ENCODE results near the gene DIPK1B.
A peak's percentile ranks its signal among the peaks of the same experiment; 100 is the strongest.
"Not testable (repeated sequence)": the region's sequence is repeated elsewhere in the genome, so short reads cannot be mapped to it uniquely, and the experiment has no call there.

DIPK1B gene

DNA sequence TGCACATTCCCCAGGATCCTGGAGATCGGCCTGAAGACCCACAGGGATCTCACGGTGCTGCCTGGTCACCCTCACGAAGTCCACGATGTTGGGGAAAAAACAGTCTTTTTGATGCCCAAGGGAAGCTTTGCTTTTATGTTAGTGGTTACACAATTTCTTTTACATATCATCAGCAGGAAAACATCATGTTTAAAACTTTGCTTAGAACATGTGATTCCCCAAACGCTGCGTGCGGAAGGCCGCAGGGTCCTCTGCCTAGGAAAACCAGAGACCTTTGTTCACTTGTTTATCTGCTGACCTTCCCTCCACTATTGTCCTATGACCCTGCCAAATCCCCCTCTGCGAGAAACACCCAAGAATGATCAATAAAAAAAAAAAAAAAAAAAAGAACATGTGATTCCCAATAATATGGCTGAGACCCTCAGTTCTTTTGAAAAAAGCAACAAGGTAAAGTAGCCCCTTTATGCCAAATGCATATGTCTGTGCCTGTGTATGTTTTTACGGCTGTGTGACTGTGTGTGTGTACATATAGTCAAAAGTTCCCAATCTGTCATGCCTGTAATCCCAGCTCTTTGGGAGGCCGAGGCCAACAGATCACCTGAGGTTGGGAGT, 13.6 kb upstream of the DIPK1B start:
- DNase-seq (ENCODE audit: low read depth), result no peak

DNA sequence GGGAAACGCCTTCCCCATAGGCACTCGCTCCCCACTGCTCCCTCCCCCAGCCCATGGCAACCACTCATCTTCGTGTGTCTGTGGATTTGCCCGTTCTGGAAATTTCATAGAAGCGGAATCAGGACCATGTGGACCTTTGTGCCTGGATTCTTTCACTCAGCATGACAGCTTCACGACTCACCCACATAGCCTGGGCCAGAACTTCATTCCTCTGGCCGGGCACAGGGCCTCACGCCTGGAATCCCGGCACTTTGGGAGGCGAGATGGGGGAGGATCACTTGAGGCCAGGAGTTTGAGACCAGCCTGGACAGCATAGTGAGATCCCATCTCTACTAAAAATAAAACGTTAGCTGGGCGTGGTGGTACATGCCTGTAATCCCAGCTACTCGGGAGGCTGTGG, 12.1 kb upstream of the DIPK1B start:
- DNase-seq (ENCODE audit: low read depth), result no peak

DNA sequence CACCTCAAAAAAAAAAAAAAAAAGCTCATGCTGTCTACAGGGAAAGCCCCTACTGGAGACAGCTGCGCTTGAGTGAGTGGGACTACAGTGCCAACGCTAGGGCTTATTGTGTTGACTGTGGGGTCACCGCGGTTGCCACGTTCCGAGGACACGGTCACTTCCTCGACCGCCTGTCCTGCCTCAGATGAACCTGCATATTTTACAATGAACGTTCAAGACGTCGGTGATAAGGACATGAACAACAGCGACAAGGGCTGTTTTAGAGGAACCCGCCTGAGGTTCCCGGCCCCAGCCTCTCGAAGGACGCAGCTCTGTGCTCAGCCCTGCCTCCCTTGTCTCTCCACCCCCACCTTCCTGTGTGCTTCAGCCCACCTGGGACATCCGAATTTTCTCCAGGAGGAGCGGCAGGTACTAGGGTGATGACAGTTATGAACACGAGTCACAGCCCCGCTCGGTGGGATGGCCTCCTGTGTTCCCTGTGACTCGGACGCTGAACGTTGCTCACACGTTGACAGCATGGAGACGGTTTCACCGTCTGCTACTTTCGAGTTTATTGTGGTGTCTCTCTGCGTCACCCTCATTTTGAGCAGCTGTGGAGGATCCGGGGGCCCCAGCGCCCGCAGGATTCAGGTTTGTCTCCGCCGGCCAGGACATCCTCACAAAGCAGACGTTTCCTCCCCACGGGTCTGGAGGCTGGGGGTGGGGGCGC, 11.3 kb upstream of the DIPK1B start:
- peak; percentile 22 for DNase-seq (ENCODE audit: low read depth)

DNA sequence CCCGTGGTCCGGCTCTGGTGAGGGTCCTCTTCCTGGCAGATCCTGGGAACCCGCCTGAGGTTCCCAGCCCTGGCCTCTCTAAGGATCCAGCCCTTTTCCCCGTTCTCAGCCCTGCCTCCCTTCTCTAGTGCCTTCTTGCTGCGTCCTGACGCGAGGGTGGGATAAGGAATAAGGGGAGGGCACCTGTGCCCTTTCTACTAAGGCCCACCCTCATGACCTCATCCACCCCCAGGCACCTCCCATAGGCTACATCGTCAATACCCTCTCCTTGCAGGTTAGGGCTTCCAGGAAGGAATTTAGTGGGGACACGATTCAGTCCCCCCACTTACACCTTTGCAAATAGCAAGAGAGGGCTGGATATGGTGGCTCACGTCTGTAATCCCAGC, 10.7 kb upstream of the DIPK1B start:
- no peak for DNase-seq (ENCODE audit: low read depth)

DNA sequence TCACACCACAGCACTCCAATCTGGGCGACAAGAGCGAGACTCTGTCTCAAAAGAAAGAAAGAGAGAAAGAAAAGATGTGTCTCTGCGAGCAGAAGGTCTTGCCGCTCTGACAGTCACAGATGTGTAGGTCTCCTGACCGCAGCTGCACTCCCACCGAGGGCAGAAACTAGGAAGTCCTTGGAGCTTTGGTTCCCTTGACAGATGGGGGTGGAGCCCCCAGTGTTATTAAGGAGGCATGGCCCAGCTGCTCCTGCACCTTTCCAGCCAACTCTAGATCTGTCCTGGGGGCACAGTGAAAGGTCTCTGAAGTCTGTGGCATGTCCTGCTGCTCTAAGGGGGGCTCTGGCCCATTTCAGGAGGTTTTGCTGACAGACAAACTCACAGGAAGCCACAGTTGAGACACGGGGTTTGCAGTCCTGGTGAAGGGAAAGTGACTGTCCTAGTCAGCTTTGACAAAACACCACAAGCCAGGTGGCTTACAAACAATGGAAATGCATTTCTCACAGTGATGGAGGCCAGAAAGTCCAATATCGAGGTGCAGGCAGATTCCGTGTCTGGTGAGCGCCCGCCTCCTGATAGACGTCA, 9.0 kb upstream of the DIPK1B start:
- DNase-seq (ENCODE audit: low read depth), result no peak

DNA sequence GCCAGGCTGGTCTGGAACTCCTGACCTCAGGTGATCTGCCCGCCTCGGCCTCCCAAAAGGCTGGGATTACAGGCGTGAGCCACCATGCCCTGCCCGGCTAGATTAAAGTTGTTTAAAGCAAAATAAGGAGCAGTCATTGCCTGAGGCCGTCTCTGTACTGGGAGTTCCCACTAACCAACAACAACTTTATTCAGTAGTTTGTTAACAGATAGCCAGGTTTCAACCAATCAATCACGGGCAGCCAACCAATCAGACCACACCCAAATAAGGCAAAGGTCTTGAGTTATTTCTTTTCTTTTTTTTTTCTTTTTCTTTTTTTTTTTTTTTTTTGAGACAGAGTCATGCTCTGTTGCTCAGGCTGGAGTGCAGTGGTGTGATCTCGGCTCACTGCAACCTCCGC, 7.6 kb upstream of the DIPK1B start:
- not testable (repeated sequence) for DNase-seq (ENCODE audit: low read depth)

DNA sequence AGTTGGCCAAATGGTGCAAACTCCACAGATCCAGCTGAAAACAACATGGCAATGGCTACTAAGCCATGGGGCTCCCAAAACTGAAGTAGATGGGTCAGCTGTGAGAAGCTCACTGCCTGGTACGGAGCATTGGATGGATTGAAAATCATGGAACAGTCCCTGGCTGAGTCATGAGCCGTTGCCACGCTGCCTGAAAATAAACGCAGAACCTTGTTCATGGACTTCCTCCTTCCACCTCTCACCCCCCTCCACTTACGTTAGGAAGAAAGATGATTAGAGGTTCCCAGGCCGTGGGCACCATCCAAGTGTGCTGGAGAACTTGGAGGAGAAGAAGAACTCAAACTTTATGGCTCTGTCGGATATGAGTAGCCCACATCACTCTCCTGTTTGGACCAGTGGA, 6.8 kb upstream of the DIPK1B start:
- no peak for DNase-seq (ENCODE audit: low read depth)

DNA sequence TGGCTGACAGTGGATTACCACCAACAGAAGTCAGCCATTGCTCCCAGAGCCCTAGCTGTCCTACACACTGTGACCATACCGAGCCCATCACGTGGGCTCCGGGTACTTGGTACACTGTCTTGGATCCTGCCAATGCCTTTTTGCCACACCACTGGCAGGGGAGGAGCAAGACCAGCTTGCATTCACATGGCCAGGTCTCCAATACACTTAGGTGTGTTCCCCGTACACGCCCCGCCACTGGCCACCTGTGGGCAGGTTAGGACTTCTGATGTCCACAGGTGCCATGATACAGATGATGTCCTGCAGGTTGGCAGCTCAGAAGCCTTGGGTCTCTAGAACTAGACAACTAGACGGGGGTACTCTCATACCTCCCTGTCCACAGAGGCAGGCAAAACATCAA, 5.4 kb upstream of the DIPK1B start:
- no peak for DNase-seq (ENCODE audit: low read depth)

DNA sequence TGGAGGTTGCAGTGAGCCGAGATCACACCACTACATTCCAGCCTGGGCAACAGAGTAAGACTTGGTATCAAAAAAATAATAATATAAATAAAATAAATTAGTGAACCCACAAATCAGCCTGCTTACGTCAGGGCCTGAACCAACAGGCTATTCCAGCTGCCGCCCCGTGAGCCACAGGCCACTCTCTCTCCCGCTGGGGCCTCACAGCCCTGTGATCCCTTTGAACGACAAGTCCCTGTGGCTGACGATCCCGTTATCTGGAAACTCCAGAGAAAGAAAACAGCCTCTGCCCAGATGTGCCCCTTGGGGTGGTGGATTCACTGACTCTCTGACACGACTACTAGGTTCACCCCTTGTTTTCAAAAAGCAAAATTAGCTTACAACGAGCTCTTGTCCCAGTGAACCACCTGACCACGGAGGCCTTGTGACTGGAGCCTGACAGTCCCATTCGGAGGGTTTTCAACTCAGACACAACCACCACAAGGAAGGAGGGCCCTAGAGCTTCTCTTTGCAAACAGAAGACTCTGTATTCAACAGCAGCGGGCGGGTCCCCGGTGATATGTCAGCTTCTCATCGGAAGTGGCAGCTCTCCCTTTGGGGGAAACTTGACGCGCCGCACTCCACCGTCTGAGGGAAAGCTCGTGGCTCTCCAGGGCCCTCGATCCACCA, 4.4 kb upstream of the DIPK1B start:
- DNase-seq (ENCODE audit: low read depth), result no peak

DNA sequence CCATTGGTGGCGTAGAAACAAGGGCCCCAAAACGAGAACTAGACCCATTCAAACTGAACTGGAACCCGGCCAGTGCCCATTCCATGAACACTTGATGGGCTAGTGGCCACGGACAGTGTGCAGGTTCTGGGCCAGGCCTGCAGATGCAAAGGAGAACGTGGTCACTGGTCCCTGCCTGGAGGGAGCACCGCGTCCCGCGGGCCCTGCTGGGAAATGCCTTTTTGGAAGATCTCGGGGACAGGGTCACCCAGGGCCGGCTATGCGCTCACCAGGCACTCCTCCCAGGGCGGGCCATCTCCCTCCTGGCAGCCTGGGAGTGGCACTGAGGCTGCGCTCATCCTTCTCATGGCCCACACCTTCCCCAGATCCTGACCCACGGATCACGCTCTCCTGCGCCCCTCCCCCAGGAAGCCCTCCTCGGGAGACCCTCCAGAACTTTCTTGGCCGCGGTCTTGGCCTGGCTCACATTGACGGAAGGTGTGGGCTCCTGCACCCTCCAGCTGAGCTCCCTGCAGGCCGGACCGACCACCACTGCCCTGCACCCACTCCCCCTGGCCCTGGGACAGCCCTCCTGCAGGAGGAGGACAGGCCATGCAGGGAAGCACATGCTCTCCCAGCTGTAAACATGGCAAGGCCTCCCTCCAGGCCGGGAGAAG, 2.8 kb upstream of the DIPK1B start:
- DNase-seq (ENCODE audit: low read depth), result no peak

DNA sequence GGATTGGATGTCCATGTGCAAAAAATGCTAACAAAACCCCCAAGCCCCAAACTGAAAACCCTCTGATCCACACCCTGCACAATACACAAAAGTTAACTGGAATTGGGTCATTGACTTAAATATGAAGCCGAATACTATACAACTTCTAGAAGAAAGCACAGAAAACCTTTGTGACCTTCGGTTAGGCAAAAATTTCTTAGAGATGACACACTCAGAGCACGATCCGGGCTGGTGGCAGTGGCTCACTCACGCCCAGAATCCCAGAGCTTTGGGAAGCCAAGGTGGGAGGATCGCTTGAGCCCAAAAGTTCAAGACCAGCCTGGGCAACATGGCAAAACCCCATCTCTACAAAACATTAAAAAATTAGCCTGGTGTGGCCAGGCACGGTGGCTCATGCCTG, 1.8 kb upstream of the DIPK1B start:
- DNase-seq (ENCODE audit: low read depth), result no peak

DNA sequence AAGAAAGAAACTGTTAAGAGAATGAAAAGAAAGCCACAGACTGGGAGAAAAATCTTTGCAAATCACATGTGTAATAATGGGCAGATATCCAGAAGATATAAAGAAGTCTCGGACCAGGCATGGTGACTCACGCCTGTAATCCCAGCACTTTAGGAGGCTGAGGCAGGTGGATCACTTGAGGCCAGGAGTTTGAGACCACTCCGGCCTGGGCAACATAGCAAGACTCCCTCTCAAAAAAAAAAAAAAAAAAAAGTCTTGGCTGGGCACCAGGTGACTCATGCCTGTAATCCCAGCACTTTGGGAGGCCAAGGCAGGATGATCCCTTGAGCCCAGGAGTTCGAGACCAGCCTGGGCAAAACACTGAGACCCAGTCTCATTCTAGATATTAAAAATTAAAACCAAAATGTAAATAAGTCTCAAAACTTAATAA, 1.1 kb upstream of the DIPK1B start:
- not testable (repeated sequence) for DNase-seq (ENCODE audit: low read depth)

DNA sequence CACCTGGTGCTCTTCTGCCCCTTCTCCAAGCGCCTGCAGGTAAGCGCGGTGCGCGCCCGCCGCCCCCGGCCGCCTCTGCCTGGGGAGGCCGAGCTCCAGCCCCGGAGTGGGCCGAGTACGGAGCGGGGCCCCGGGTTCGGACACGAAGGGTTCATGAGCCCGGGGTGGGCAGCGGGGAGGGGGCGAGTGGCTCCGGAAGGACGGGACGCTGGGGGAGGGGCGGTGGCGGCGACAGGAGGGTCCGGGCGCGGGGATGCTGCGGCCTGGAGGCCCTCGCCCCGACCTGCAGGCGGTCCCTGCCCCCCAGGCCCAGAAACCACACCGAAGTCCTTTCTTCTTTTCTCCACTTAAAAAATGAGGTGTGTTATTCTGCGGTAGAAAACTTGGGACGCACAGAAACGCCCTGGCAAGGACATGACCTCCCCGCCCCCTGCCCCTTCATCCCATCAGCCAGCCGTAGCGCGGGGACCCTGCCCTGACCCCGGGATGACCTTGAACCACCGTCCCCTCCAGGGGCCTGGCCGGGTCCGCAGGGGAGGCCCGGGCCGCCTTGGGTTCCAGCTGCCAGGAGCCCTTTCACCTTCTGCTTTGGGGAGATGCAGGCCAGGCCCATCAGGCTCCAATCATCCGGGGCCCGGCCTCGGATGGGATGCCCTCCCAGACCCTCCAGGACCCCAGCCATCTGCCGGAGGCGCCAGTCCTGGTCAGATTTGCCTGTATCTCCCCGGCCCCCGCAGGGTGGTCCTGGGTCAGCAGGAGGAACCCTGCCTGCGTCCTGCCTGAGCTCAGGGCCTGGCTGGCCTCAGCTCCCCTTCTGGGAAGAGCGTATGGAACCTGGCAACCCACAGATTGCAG, 545 bp downstream of the DIPK1B start:
- DNase-seq (ENCODE audit: low read depth), result no peak

DNA sequence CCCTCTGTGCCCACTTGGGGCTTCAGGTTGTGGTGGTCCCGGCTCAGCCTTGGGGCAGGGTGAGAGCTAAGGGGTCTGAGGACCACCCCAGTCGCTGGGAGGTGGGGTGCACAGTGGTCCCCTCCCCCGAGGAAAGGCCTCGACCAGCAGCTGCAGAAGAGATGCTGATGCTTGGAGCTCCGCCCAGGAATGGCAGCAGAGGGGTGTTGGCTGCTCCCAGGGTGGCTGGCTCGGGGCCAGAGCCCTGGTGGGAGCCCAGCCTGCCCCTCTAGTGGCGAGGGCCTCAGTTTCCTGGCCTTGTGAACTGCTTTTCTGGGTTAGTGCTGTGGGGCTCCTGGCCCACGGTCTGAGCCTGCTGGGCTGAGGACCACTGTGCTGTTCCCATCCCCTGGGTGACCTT, 1.2 kb downstream of the DIPK1B start:
- no peak for DNase-seq (ENCODE audit: low read depth)

DNA sequence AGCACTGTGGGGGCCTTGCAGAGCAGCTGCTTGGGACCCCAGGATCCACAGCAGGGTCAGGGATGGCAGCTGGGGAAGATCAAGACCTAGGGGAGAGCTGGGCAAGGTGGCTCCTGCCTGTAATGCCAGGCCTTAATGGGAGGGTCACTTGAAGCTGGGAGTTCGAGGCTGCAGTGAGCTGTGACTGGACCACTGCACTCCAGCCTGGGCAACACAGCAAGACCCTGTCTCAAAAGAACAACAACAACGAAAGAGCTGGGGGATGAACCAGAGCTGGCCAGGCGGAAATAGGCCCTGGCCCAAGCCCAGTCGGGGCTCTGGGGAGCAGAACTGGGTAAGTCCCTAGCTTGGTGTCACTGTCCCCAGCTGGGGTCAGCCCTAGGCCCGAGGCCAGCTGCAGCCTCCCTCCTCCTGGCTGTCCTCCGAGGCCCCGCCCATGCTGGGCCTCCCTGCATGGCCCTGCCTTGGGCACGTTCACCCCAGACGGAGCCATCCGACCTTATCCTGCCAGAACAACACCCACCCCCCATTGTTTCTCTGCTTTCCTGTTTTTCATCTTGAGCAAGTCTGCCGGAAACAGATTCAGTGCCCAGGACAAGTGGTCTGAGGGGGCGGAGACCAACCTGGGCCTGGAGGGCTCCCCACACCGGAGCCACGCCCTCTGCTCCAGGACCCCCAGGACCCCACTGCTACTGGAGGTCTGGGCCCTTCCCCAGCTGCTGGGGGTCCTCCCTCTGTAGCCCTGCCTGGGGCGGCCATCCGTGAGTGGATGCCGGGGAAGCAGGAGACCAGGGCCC, 1.9 kb downstream of the DIPK1B start:
- no peak for DNase-seq (ENCODE audit: low read depth)

DNA sequence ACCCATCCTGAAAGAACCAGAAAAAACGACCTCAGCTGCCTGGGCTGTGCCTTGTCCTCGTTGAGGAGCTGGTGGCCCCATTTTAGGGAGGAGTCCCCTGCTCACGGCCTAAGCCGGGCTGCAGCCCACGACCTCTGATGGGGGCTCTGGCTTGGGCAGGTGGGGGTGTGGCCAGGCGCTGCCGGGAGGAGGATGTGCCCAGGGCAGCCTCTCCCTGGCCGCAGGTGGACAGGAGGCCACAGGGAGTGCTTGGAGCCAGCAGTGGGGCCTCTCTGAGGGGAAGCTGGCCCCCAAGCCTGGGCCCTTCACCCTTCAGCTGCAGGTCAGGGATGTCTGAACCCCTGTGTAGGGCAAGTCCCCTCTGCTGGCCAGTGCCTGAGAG, 2.5 kb downstream of the DIPK1B start:
- DNase-seq (ENCODE audit: low read depth), result no peak

DNA sequence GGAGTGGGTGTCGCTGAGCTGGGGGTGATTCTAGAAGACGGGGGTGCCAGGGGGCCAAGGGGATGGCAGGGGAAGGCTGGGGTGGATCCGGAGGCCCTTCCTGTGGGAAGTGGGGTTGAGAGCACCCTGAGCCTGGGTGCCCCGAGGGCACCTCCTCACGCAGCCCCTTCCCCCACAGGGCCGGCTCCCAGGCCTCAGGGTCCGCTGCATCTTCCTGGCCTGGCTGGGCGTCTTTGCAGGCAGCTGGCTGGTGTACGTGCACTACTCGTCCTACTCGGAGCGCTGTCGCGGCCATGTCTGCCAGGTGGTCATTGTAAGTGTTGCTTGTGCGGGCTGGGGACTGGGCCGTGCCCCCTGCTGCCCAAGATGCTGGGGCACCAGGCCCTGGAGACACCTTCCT, 5.0 kb downstream of the DIPK1B start:
- DNase-seq (ENCODE audit: low read depth), result no peak

DNA sequence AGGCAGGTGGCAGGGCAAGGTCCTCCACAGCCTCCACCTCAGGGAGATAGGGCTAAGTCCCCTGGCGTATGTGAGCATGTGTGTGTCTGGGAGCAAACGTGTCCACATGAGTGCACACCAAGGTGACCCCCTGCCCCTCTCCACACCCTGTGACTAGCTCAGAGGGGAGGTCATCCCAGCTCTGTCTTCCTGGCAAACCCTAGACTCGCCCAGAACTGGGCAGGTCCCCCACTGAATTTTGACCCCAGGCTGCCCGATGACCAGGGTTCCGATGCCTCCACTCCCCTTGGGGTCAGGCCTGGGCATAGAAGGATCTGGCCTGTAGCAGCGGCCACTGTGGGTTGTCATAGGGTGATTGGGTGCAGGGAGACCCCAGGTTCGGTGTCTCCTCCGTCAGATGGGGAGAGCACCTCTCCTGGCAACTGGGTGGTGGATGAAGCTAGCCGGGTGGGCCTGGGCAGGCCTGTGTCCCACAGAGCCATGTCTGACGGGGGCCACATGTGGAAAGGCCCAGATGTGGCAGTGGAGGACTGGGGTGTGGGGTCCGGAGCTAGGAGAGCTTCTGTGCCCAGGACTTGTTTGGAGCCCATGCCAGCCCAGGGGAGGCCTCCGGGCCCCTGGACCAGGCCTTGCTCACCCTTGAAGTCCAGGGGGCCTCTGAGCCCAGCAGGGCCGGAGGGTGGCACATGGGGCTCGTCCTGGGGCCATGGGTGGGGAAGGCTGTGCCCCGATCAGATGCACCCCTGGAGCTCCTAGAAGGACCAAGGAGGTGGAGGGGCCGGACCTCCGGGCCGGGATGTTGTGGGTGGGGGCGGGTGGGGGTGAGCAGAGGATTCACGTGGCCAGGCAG, 6.2 kb downstream of the DIPK1B start:
- no peak for DNase-seq (ENCODE audit: low read depth)

DNA sequence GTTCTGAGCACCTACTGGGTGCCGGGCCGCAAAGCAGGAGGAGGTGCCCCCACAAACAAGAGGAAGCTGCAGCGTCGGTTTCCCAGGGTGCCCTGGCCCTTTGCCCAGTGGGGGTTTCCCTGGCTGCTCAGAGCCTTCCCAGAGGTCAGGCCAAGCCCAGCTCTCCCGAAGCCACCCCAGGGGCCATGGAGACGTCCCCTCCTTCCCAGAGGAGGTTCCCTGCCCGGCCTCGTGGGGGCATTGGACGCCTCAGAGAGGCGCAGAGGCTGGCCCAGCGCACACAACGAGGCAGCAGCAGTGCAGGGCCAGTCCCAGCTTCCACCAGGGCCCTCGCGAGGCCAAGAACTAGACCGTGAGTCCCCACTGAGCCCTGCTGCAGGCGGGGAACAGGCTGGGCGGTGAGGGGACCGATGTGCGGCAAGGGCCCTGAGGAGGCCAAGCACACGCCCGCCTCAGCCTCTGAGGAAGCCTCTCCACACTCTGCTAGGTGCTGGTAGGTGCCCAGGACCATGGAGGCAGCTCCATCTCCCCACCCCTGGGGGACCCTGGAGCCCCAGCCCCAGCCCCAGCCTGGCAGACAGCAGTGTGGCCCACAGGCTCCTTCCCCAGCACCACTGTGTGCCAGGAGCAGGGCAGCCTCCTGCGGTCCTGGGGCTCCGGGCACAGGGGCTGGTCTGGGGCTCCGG, 7.0 kb downstream of the DIPK1B start:
- no peak for DNase-seq (ENCODE audit: low read depth)

Data from activated T-cell treated with anti-CD3 and anti-CD28 coated beads for 1 hour (primary cell).